IPS DF 6.9 (cell line): ENCODE results near the gene ZPR1.

Source experiments
- DNase-seq: peaks from one replicate; pipeline ENCODE4 v3.0.0-alpha.2; 2013; ENCODE audit warnings: low read depth, low spot score
- H3K27ac ChIP-seq: one replicate; pipeline ENCODE4 v1.5.1; 2013; ENCODE audit warnings: low read length, control low read depth
- H3K27me3 ChIP-seq: 2 replicates; pipeline ENCODE4 v1.6.1; 2013; ENCODE audit warnings: mild to moderate bottlenecking, low read length; ENCODE audit not compliant: control insufficient read depth, insufficient read depth
- H3K36me3 ChIP-seq: 2 replicates; pipeline ENCODE4 v1.6.1; 2013; ENCODE audit warnings: low read length; ENCODE audit not compliant: control insufficient read depth, insufficient read depth
- H3K4me1 ChIP-seq: 2 replicates; pipeline ENCODE4 v1.6.1; 2013; ENCODE audit warnings: low read length; ENCODE audit not compliant: control insufficient read depth, insufficient read depth
- H3K4me3 ChIP-seq: 2 replicates; pipeline ENCODE4 v1.5.1; 2013; ENCODE audit warnings: mild to moderate bottlenecking, low read length
- H3K9me3 ChIP-seq: 2 replicates; pipeline ENCODE4 v1.6.1; 2013; ENCODE audit warnings: low read length, inconsistent platforms; ENCODE audit not compliant: control insufficient read depth, insufficient read depth
- WGBS: extraction: QIAGEN DNeasy Blood & Tissue Kit; methylation state at CpG from one replicate; pipeline ENCODE4 v1.1.7; 2013; ENCODE audit warnings: mixed read lengths, missing lambda C conversion rate; ENCODE audit not compliant: insufficient read length, insufficient coverage; 5-methylcytosine and 5-hydroxymethylcytosine counted together

The ZPR1 gene

GRCh38 chr11:116823031-116823843, 35.4 kb upstream of the ZPR1 start, which contains the start of gene APOA4:
APOA4 (minus strand) TSS chr11:116823304; CDS start chr11:116823191, 113 bp downstream.
- H3K4me1 ChIP-seq: no peaks in the 10 kb centered on the region; the same call in 1 of the 2 replicates
- no peak within 1 kb of the TSS for H3K4me3 ChIP-seq
- H3K9me3 ChIP-seq: no peaks in the 10 kb centered on the region
- no peak for DNase-seq
- H3K27ac ChIP-seq: no peak within 1 kb of the TSS
- H3K36me3 ChIP-seq: no peaks in the 10 kb centered on the region
- WGBS: no CpG with 5 or more reads among the region's 16 CpGs
- no peaks in the 10 kb centered on the region for H3K27me3 ChIP-seq

GRCh38 chr11:116822575-116822974, 34.8 kb upstream of the ZPR1 start:
- Histone ChIP-seq H3K36me3 (no peaks in the 10 kb centered on the region), H3K4me1 (no peaks in the 10 kb centered on the region; the same call in 1 of the 2 replicates), H3K27me3 (no peaks in the 10 kb centered on the region), H3K9me3 (no peaks in the 10 kb centered on the region), H3K27ac (no peak overlapping the region), H3K4me3 (no peak overlapping the region)
- WGBS: no CpG with 5 or more reads among the region's 5 CpGs
- no peak for DNase-seq

- no CpG with 5 or more reads among the region's 51 CpGs for WGBS
- H3K4me1 ChIP-seq: no peaks in the 10 kb centered on the region; the same call in 1 of the 2 replicates
- H3K36me3 ChIP-seq: no peaks in the 10 kb centered on the region
- no peaks in the 10 kb centered on the region for H3K27me3 ChIP-seq
- H3K27ac ChIP-seq: no peak overlapping the region
- H3K4me3 ChIP-seq: no peak overlapping the region
- H3K9me3 ChIP-seq: no peaks in the 10 kb centered on the region
- no peak for DNase-seq
These were observed 33.5 kb upstream of the ZPR1 start for GRCh38 chr11:116821050-116821918.

DNA sequence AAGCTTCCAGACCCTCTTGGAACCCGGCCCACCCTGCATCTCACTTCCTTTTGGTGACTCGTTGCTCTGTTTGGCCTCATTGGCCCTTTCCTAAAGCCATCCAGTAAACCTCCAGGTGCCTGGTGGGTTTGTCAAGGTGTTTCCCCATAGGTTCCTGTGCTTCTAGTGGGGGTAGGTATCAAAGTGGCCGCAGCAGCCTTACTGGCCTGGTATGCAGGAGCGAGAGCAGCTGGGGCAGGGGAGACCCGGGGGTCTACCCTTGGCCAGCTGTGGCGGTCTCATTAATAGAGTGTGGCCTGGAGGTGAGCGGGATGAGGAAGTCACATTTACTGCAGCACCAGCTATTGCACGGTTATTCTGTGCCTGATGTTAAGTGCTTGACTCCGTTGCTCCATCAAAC, 31.2 kb upstream of the ZPR1 start:
- Histone ChIP-seq H3K27ac (no peak overlapping the region), H3K36me3 (no peaks in the 10 kb centered on the region), H3K4me3 (no peak overlapping the region), H3K27me3 (no peaks in the 10 kb centered on the region), H3K9me3 (no peaks in the 10 kb centered on the region), H3K4me1 (no peaks in the 10 kb centered on the region; the same call in 1 of the 2 replicates)
- no peak for DNase-seq
- WGBS: no CpG with 5 or more reads among the region's 9 CpGs

DNA sequence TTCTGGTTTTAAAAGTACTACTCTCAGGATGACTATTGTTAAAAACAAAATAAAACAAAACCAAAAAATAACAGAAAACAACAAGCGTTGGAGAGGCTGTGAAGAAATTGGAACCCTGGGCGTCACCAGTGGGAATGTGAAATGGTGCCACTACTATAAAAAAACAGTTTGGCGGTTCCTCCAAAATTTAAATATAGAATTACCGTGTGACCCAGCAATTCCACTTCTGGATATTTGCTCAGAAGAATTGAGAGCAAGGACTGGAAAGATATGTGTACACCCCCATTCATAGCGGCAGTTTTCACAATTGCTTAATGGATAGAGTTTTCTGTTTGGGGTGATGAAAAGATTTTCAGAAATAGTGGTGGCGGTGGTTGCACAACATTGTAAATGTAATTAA, 26.7 kb upstream of the ZPR1 start:
- WGBS: no CpG with 5 or more reads among the region's 6 CpGs
- no peak overlapping the region for H3K4me3 ChIP-seq
- no peak overlapping the region for H3K27ac ChIP-seq

GRCh38 chr11:116813781-116814471, 26.1 kb upstream of the ZPR1 start:
- H3K36me3 ChIP-seq: no peaks in the 10 kb centered on the region
- WGBS: no CpG with 5 or more reads among the region's 5 CpGs
- no peaks in the 10 kb centered on the region for H3K27me3 ChIP-seq
- H3K9me3 ChIP-seq: no peaks in the 10 kb centered on the region
- H3K4me1 ChIP-seq: no peaks in the 10 kb centered on the region; the same call in 1 of the 2 replicates
- H3K4me3 ChIP-seq: no peak overlapping the region
- no peak for DNase-seq
- no peak overlapping the region for H3K27ac ChIP-seq

More for the DNA sequence above, 26.7 kb upstream of the ZPR1 start:
- Histone ChIP-seq H3K4me1 (no peaks in the 10 kb centered on the region; the same call in 1 of the 2 replicates), H3K9me3 (no peaks in the 10 kb centered on the region), H3K27me3 (no peaks in the 10 kb centered on the region), H3K36me3 (no peaks in the 10 kb centered on the region)
- DNase-seq: no peak

DNA sequence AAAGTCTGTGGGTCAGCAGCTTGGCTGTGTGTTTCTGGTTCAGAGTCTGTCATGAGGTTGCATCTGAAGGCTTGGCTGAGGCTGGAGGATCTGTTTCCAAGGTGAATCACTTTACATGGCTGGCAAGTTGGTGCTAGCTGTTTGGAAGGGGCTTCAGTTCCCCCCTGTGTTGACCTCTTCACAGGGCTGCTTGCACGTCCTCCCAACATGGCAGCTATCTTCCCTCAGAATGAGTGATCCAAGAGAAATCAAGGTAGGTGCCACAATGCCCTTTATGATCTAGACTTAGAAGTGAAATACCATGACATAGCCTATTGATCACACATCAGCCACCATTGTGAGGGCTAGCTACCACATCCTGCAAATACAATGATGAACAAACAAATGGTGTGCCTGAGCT, 25.3 kb upstream of the ZPR1 start:
- Histone ChIP-seq H3K36me3 (no peaks in the 10 kb centered on the region), H3K27ac (no peak overlapping the region), H3K4me1 (no peaks in the 10 kb centered on the region; the same call in 1 of the 2 replicates), H3K27me3 (no peaks in the 10 kb centered on the region), H3K9me3 (no peaks in the 10 kb centered on the region), H3K4me3 (no peak overlapping the region)
- no CpG with 5 or more reads among the region's 1 CpG for WGBS
- no peak for DNase-seq

- DNase-seq: no peak
- Histone ChIP-seq H3K27ac (no peak overlapping the region), H3K4me3 (no peak overlapping the region), H3K4me1 (no peaks in the 10 kb centered on the region; the same call in 1 of the 2 replicates), H3K9me3 (no peaks in the 10 kb centered on the region), H3K36me3 (no peaks in the 10 kb centered on the region), H3K27me3 (no peaks in the 10 kb centered on the region)
- no CpG with 5 or more reads among the region's 4 CpGs for WGBS
These were observed 24.3 kb upstream of the ZPR1 start for GRCh38 chr11:116812109-116812508.

DNA sequence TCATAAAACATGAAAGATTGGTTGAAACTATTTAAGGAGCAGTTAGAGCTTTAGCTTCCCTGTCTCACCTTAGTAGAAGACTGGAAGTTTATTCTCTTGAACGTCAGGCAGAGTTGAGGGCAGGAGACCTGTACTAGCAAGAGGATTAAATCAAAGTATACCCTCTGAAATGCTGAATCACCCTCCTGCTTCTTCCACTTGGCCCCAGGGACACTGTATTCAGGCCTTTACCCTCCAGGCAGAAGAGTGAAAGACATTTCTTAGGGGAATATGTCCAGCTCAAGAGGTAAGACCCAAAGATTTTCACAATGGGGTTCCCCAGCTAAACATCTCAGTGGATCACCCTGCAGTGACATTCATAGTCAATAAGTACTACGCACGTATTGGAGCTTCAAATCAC, 23.4 kb upstream of the ZPR1 start:
- no peaks in the 10 kb centered on the region for H3K9me3 ChIP-seq
- DNase-seq: no peak
- H3K36me3 ChIP-seq: no peaks in the 10 kb centered on the region
- no peaks in the 10 kb centered on the region for H3K27me3 ChIP-seq
- H3K4me1 ChIP-seq: no peaks in the 10 kb centered on the region
- no peak overlapping the region for H3K27ac ChIP-seq
- no CpG with 5 or more reads among the region's 3 CpGs for WGBS
- H3K4me3 ChIP-seq: no peak overlapping the region
